GM12874 (cell line): ENCODE data around the gene ARID5B.

Experiments used
- CTCF ChIP-seq: IDR thresholded peaks from 2 replicates; pipeline ENCODE4 v1.5.1; 2011; ENCODE audit warnings: low read depth, mild to moderate bottlenecking, control low read depth, low read length, moderate library complexity; ENCODE audit not compliant: insufficient read depth

Gene ARID5B

GRCh38 chr10:61958805-61959204 is 57.3 kb downstream of the ARID5B start:
- no peak for TF ChIP-seq CTCF

GRCh38 chr10:61959814-61960213 is 58.3 kb downstream of the ARID5B start:
- TF ChIP-seq CTCF, result no peak

- no peak for TF ChIP-seq CTCF
These were observed 59.1 kb downstream of the ARID5B start for GRCh38 chr10:61960396-61961120.

- TF ChIP-seq CTCF, result no peak
These were observed 59.8 kb downstream of the ARID5B start for GRCh38 chr10:61961278-61961677.

- TF ChIP-seq CTCF, result no peak
These were observed 61.5 kb downstream of the ARID5B start for GRCh38 chr10:61962971-61963370.

GRCh38 chr10:61963669-61964058 is 62.2 kb downstream of the ARID5B start:
- TF ChIP-seq CTCF, result no peak

GRCh38 chr10:61964059-61964709 is 62.7 kb downstream of the ARID5B start:
- TF ChIP-seq CTCF, result no peak
